HUES6 (cell line): ENCODE results near the gene CTSE.

ENCODE experiments used
- H3K27ac ChIP-seq: 2 replicates; pipeline ENCODE4 v1.7.0; 2013; ENCODE audit warnings: low read depth, mild to moderate bottlenecking, low read length, inconsistent platforms
- H3K27me3 ChIP-seq: 2 replicates; pipeline ENCODE4 v1.6.1; 2013; ENCODE audit warnings: low read length; ENCODE audit not compliant: control insufficient read depth, insufficient read depth
- H3K36me3 ChIP-seq: 2 replicates; pipeline ENCODE4 v1.6.1; 2013; ENCODE audit warnings: low read length; ENCODE audit not compliant: control insufficient read depth, insufficient read depth
- H3K4me1 ChIP-seq: 2 replicates; pipeline ENCODE4 v1.6.1; 2013; ENCODE audit warnings: low read length; ENCODE audit not compliant: control insufficient read depth, insufficient read depth
- H3K4me3 ChIP-seq: 2 replicates; pipeline ENCODE4 v1.5.1; 2013; ENCODE audit warnings: low read depth, low read length
- H3K9ac ChIP-seq: one replicate; pipeline ENCODE4 v1.6.1; 2013; ENCODE audit warnings: mild to moderate bottlenecking, low read length
- H3K9me3 ChIP-seq: 2 replicates; pipeline ENCODE4 v1.6.1; 2013; ENCODE audit warnings: low read depth, low read length; ENCODE audit not compliant: control insufficient read depth, insufficient read depth

Gene CTSE

GRCh38 chr1:205976708-205977401 is 46.8 kb downstream of the CTSE start:
- Histone ChIP-seq H3K4me3 (no peak overlapping the region), H3K9me3 (peaks cover 10% of the 10 kb centered on the region; the same call in 1 of the 2 replicates)

GRCh38 chr1:205976036-205976435 is 47.7 kb downstream of the CTSE start:
- Histone ChIP-seq H3K4me3 (no peak overlapping the region), H3K9me3 (peaks cover 10% of the 10 kb centered on the region; the same call in 1 of the 2 replicates), H3K9ac (no peak overlapping the region), H3K27me3 (no peaks in the 10 kb centered on the region), H3K36me3 (no peaks in the 10 kb centered on the region), H3K4me1 (peaks cover 6% of the 10 kb centered on the region; the same call in 1 of the 2 replicates), H3K27ac (no peak overlapping the region)

More at GRCh38 chr1:205976708-205977401, 46.8 kb downstream of the CTSE start:
- H3K9ac ChIP-seq: no peak overlapping the region
- H3K4me1 ChIP-seq: peaks cover 6% of the 10 kb centered on the region; the same call in 1 of the 2 replicates
- no peaks in the 10 kb centered on the region for H3K36me3 ChIP-seq
- no peak overlapping the region for H3K27ac ChIP-seq
- H3K27me3 ChIP-seq: no peaks in the 10 kb centered on the region

GRCh38 chr1:205975387-205975998 is 48.2 kb downstream of the CTSE start:
- H3K4me3 ChIP-seq: no peak overlapping the region
- peaks cover 6% of the 10 kb centered on the region; the same call in 1 of the 2 replicates for H3K4me1 ChIP-seq
- no peak overlapping the region for H3K9ac ChIP-seq
- H3K27ac ChIP-seq: no peak overlapping the region
- H3K9me3 ChIP-seq: peaks cover 10% of the 10 kb centered on the region; the same call in 1 of the 2 replicates
- no peaks in the 10 kb centered on the region for H3K27me3 ChIP-seq
- H3K36me3 ChIP-seq: no peaks in the 10 kb centered on the region

GRCh38 chr1:205974712-205975111 is 49.0 kb downstream of the CTSE start:
- H3K4me3 ChIP-seq: no peak overlapping the region
- peaks cover 6% of the 10 kb centered on the region; the same call in 1 of the 2 replicates for H3K4me1 ChIP-seq
- no peaks in the 10 kb centered on the region for H3K27me3 ChIP-seq
- peaks cover 10% of the 10 kb centered on the region; the same call in 1 of the 2 replicates for H3K9me3 ChIP-seq
- H3K36me3 ChIP-seq: no peaks in the 10 kb centered on the region
- H3K9ac ChIP-seq: no peak overlapping the region
- no peak overlapping the region for H3K27ac ChIP-seq

GRCh38 chr1:205973377-205974232 is 50.1 kb downstream of the CTSE start:
- peaks cover 6% of the 10 kb centered on the region; the same call in 1 of the 2 replicates for H3K4me1 ChIP-seq
- no peak overlapping the region for H3K9ac ChIP-seq
- peaks cover 10% of the 10 kb centered on the region; the same call in 1 of the 2 replicates for H3K9me3 ChIP-seq
- no peak overlapping the region for H3K4me3 ChIP-seq
- H3K27ac ChIP-seq: no peak overlapping the region
- H3K36me3 ChIP-seq: no peaks in the 10 kb centered on the region
- H3K27me3 ChIP-seq: no peaks in the 10 kb centered on the region

- no peaks in the 10 kb centered on the region for H3K27me3 ChIP-seq
- no peaks in the 10 kb centered on the region for H3K36me3 ChIP-seq
- H3K4me1 ChIP-seq: peaks cover 6% of the 10 kb centered on the region; the same call in 1 of the 2 replicates
- H3K27ac ChIP-seq: no peak overlapping the region
- H3K9ac ChIP-seq: no peak overlapping the region
- peaks cover 10% of the 10 kb centered on the region; the same call in 1 of the 2 replicates for H3K9me3 ChIP-seq
- no peak overlapping the region for H3K4me3 ChIP-seq
Measured at GRCh38 chr1:205972491-205973168, 51.1 kb downstream of the CTSE start.

GRCh38 chr1:205972081-205972480 is 51.6 kb downstream of the CTSE start:
- H3K27me3 ChIP-seq: no peaks in the 10 kb centered on the region
- peaks cover 4% of the 10 kb centered on the region; the same call in 1 of the 2 replicates for H3K4me1 ChIP-seq
- peaks cover 10% of the 10 kb centered on the region; the same call in 1 of the 2 replicates for H3K9me3 ChIP-seq
- no peaks in the 10 kb centered on the region for H3K36me3 ChIP-seq
- H3K4me3 ChIP-seq: no peak overlapping the region
- no peak overlapping the region for H3K27ac ChIP-seq
- H3K9ac ChIP-seq: no peak overlapping the region

GRCh38 chr1:205971082-205971481 is 52.6 kb downstream of the CTSE start:
- H3K9ac ChIP-seq: no peak overlapping the region
- H3K4me3 ChIP-seq: no peak overlapping the region
- no peaks in the 10 kb centered on the region for H3K4me1 ChIP-seq

GRCh38 chr1:205970486-205970885 is 53.2 kb downstream of the CTSE start:
- H3K36me3 ChIP-seq: no peaks in the 10 kb centered on the region
- no peak overlapping the region for H3K9ac ChIP-seq
- H3K27me3 ChIP-seq: no peaks in the 10 kb centered on the region
- peaks cover 10% of the 10 kb centered on the region; the same call in 1 of the 2 replicates for H3K9me3 ChIP-seq
- no peak overlapping the region for H3K4me3 ChIP-seq
- H3K27ac ChIP-seq: no peak overlapping the region
- H3K4me1 ChIP-seq: no peaks in the 10 kb centered on the region

More at GRCh38 chr1:205971082-205971481, 52.6 kb downstream of the CTSE start:
- H3K27me3 ChIP-seq: no peaks in the 10 kb centered on the region
- no peak overlapping the region for H3K27ac ChIP-seq
- H3K9me3 ChIP-seq: peaks cover 10% of the 10 kb centered on the region; the same call in 1 of the 2 replicates
- H3K36me3 ChIP-seq: no peaks in the 10 kb centered on the region

- Histone ChIP-seq H3K27ac (no peak overlapping the region), H3K27me3 (no peaks in the 10 kb centered on the region), H3K36me3 (no peaks in the 10 kb centered on the region), H3K9ac (no peak overlapping the region), H3K4me1 (no peaks in the 10 kb centered on the region), H3K4me3 (no peak overlapping the region), H3K9me3 (peaks cover 10% of the 10 kb centered on the region; the same call in 1 of the 2 replicates)
Measured at GRCh38 chr1:205969229-205969628, 54.5 kb downstream of the CTSE start.
